Prostate gland (tissue), 2 donors: ENCODE data around the gene COL23A1. TPM values are rescaled to one million over a fixed set of nuclear protein-coding genes. Genes with fewer than 3 reads are reported as not detected.
A peak's percentile ranks its signal among the peaks of the same experiment; 100 is the strongest.

Source experiments
- DNase-seq: peaks from one replicate; pipeline ENCODE4 v3.0.0-alpha.2; 2019; ENCODE audit warnings: low spot score
- H3K27ac ChIP-seq, 2 donors: fragments of 200-600 bp; sonication (generic); 2 replicates each; pipeline ENCODE4 v1.5.1; 2017 to 2019
- H3K27me3 ChIP-seq: fragments of 200-600 bp; sonication (generic); replicated peaks from 2 replicates; pipeline ENCODE4 v1.5.1; 2019; ENCODE audit not compliant: insufficient read depth
- H3K36me3 ChIP-seq, 2 donors: fragments of 200-600 bp; sonication (generic); 1 replicate in 1 of 2; 2 replicates in 1 of 2; pipeline versions ENCODE4 v1.5.1 to v1.8.1; 2017 to 2019
- H3K4me1 ChIP-seq: fragments of 200-600 bp; sonication (generic); replicated peaks from 2 replicates; pipeline ENCODE4 v1.5.1; 2019
- H3K4me3 ChIP-seq, 2 donors: fragments of 200-600 bp; sonication (generic); 2 replicates each; pipeline ENCODE4 v1.5.1; 2017 to 2019
- H3K9me3 ChIP-seq: fragments of 200-600 bp; sonication (generic); 2 replicates; pipeline ENCODE4 v1.5.1; 2017
- CTCF ChIP-seq, 4 experiments: fragments of 200-600 bp in 2 of 4; fragments of 450-650 bp in 2 of 4; sonication (generic) in 2 of 4; IDR thresholded peaks; 1 replicate in 3 of 4; 2 replicates in 1 of 4; pipeline ENCODE4 v1.5.1; 2016 to 2019; ENCODE audit warnings: antibody characterized with exemption in 4 of 4, mild to moderate bottlenecking in 2 of 4, moderate library complexity in 2 of 4
- POLR2A ChIP-seq: fragments of 450-650 bp; IDR thresholded peaks from one replicate; pipeline ENCODE4 v1.6.1; 2016; ENCODE audit warnings: antibody characterized with exemption, mild to moderate bottlenecking
- POLR2AphosphoS5 ChIP-seq: sonication (generic); formaldehyde crosslinking; IDR thresholded peaks from one replicate; pipeline ENCODE4 v1.6.1; 2017; ENCODE audit warnings: antibody characterized with exemption
- WGBS: methylation state at CpG from one replicate; pipeline ENCODE4 v1.1.5; 2018; 5-methylcytosine and 5-hydroxymethylcytosine counted together
- intact Hi-C: fragments of 100-400 bp; cut with DNase I; formaldehyde crosslinking; loops from one replicate; pipeline ENCODE4 v1.14.2; 2022
- total RNA-seq, 2 donors: library from RNA; depleted of rRNA; stranded (reverse); fragments of >200 nt; gene quantifications; one replicate each; pipeline ENCODE4 v1.1.0, GENCODE V29; 2016

Gene COL23A1
- total RNA-seq, 2 donors from 2014 or later = 2.7 to 6.1 TPM

GRCh38 chr5:178376921-178377582, 213.1 kb downstream of the COL23A1 start:
- no peak for DNase-seq
- intact Hi-C loops = no loop called here
- no peaks in the 10 kb centered on the region for H3K27me3 ChIP-seq
- H3K36me3 ChIP-seq = no peaks in the 10 kb centered on the region
- H3K9me3 ChIP-seq = no peaks in the 10 kb centered on the region
- H3K27ac ChIP-seq = no peak overlapping the region
- no peaks in the 10 kb centered on the region for H3K4me1 ChIP-seq
- no peak for TF ChIP-seq POLR2A
- TF ChIP-seq POLR2AphosphoS5 = no peak
- TF ChIP-seq CTCF (IDR thresholded peaks at IDR 0.05) = no peak
- no peak overlapping the region for H3K4me3 ChIP-seq
- WGBS = 95% methylated on average over 19 of the region's 19 CpGs

DNA sequence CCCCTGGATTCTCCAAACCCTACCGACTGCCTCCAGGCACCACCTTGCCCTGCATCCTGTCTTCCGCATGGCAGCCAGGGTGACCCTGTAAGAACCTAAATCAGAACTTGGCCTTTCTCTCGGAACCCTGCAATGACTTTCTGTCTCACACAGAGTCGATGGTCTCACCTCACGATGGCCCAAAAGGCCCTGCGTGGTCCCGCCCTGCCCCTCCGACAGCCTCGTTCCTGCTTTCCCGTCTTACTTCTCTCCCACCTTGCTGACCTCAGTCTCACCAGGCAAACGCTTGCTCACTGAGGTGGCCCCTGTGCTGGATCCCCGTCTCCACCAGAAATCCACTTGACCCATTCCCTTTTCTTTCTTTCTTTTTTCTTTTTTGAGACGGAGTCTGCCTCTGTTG, 214.8 kb downstream of the COL23A1 start:
- H3K9me3 ChIP-seq = no peaks in the 10 kb centered on the region
- no peaks in the 10 kb centered on the region for H3K27me3 ChIP-seq
- no peak overlapping the region for H3K4me3 ChIP-seq
- 94% methylated on average over 13 of the region's 13 CpGs for WGBS
- H3K4me1 ChIP-seq = no peaks in the 10 kb centered on the region
- no peak for TF ChIP-seq POLR2AphosphoS5
- TF ChIP-seq POLR2A = no peak
- no peak for TF ChIP-seq CTCF (IDR thresholded peaks at IDR 0.05)
- intact Hi-C loops = no loop called here
- H3K27ac ChIP-seq = no peak overlapping the region
- DNase-seq = no peak
- no peaks in the 10 kb centered on the region for H3K36me3 ChIP-seq

GRCh38 chr5:178373711-178374110, 216.5 kb downstream of the COL23A1 start:
- H3K9me3 ChIP-seq = no peaks in the 10 kb centered on the region
- H3K27me3 ChIP-seq = no peaks in the 10 kb centered on the region
- 86% methylated on average over 16 of the region's 16 CpGs for WGBS
- no peaks in the 10 kb centered on the region for H3K36me3 ChIP-seq
- H3K27ac ChIP-seq = no peak overlapping the region
- DNase-seq = no peak
- H3K4me3 ChIP-seq = no peak overlapping the region
- intact Hi-C loops = no loop called here
- no peak for TF ChIP-seq POLR2A
- no peak for TF ChIP-seq POLR2AphosphoS5
- no peak for TF ChIP-seq CTCF (IDR thresholded peaks at IDR 0.05)
- no peaks in the 10 kb centered on the region for H3K4me1 ChIP-seq

- H3K27ac ChIP-seq = peak overlapping the region; percentile 33 to 47
Observed at GRCh38 chr5:178372142-178372571, 218.0 kb downstream of the COL23A1 start.

More at GRCh38 chr5:178372142-178372571, 218.0 kb downstream of the COL23A1 start:
- TF ChIP-seq POLR2AphosphoS5 (peak; percentile 32), CTCF (IDR thresholded peaks at IDR 0.05) (no peak)
- DNase-seq = peak; percentile 32
- H3K27me3 ChIP-seq = no peaks in the 10 kb centered on the region
- 10% methylated on average over 17 of the region's 17 CpGs for WGBS
- no peak overlapping the region for H3K4me3 ChIP-seq
- H3K4me1 ChIP-seq = no peaks in the 10 kb centered on the region
- intact Hi-C loops = no loop called here
- no peaks in the 10 kb centered on the region for H3K9me3 ChIP-seq
- no peaks in the 10 kb centered on the region for H3K36me3 ChIP-seq
